Thyroid gland (tissue), 4 donors: ENCODE measurements around the gene RRAD.
"Not testable (repeated sequence)": the region's sequence is repeated elsewhere in the genome, so short reads cannot be mapped to it uniquely, and the experiment has no call there.

ENCODE experiments used
- CTCF ChIP-seq, 6 experiments: fragments of 200-600 bp in 3 of 6; fragments of 450-650 bp in 3 of 6; sonication (generic) in 3 of 6; IDR thresholded peaks; one replicate each; pipeline ENCODE4 v1.5.1; 2016 to 2019; ENCODE audit warnings: antibody characterized with exemption in 6 of 6, mild to moderate bottlenecking in 2 of 6, inconsistent platforms in 1 of 6, moderate library complexity in 1 of 6
- POLR2A ChIP-seq, 2 donors: fragments of 450-650 bp; IDR thresholded peaks; one replicate each; pipeline ENCODE4 v1.6.1; 2017; ENCODE audit warnings: antibody characterized with exemption in 2 of 2, mild to moderate bottlenecking in 2 of 2, moderate library complexity in 1 of 2

GRCh38 chr16:66944971-66945370 is 19.6 kb upstream of the RRAD start:
- not testable (repeated sequence) for TF ChIP-seq CTCF, POLR2A (IDR thresholded peaks at IDR 0.05)
